Measurements from ENCODE around the gene PHACTR1.

PHACTR1 gene

GRCh38 chr6:12802440-12802839 is 85.9 kb downstream of the PHACTR1 start:
- DNase-seq (ENCODE audit: low read depth in 1 of 2, low spot score in 1 of 2): no peak

GRCh38 chr6:12803486-12803885 is 86.9 kb downstream of the PHACTR1 start:
- DNase-seq (ENCODE audit: low read depth in 1 of 2, low spot score in 1 of 2): no peak

- no peak for DNase-seq (ENCODE audit: low read depth in 1 of 2, low spot score in 1 of 2)
These were observed 88.5 kb downstream of the PHACTR1 start for GRCh38 chr6:12804952-12805645.

DNA sequence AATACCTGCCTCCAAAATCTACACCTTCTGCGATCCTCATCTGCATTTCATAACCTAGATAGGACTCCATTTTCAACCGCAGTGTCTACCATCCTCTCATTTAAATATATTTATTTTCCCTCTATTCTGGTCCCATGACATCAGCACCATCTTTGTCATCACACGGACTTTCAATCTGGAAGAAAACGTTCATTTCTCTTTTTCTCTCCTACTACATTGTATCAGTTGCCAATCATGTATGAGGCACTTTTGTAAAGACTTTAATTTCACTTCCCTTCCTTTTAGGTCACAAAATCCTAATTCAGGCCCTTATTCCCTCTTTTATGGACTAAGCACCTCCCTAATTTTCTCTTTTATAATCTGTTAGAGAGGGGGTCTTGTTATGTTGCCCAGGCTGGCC is 89.6 kb downstream of the PHACTR1 start:
- DNase-seq (ENCODE audit: low read depth in 1 of 2, low spot score in 1 of 2): no peak

DNA sequence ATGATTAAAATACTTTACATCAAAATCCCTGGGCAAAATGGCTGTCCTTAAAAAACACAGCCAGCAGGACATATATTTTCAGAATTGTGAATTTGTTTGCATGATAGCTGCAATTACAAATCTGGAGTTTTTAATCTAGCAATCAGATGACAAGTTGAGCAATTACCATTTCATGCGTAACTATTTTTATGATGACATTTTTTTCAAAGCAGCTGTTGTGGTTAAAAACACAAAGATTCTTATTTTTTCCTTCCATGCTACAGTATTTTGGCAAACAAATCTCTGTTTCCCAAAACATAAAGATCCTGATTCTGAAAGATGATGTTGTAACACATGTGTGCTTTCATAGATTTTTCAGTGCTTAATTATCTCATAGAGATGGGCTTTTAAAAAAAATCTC is 90.2 kb downstream of the PHACTR1 start:
- no peak for DNase-seq (ENCODE audit: low read depth in 1 of 2, low spot score in 1 of 2)

GRCh38 chr6:12811519-12811918 is 95.0 kb downstream of the PHACTR1 start:
- no peak for DNase-seq (ENCODE audit: low read depth in 1 of 2, low spot score in 1 of 2)

GRCh38 chr6:12813321-12813720 is 96.8 kb downstream of the PHACTR1 start:
- no peak for DNase-seq (ENCODE audit: low read depth in 1 of 2, low spot score in 1 of 2)

GRCh38 chr6:12814015-12814414 is 97.4 kb downstream of the PHACTR1 start:
- no peak for DNase-seq (ENCODE audit: low read depth in 1 of 2, low spot score in 1 of 2)

- DNase-seq (ENCODE audit: low read depth in 1 of 2, low spot score in 1 of 2): no peak
These were observed 98.5 kb downstream of the PHACTR1 start for GRCh38 chr6:12815089-12815488.

DNA sequence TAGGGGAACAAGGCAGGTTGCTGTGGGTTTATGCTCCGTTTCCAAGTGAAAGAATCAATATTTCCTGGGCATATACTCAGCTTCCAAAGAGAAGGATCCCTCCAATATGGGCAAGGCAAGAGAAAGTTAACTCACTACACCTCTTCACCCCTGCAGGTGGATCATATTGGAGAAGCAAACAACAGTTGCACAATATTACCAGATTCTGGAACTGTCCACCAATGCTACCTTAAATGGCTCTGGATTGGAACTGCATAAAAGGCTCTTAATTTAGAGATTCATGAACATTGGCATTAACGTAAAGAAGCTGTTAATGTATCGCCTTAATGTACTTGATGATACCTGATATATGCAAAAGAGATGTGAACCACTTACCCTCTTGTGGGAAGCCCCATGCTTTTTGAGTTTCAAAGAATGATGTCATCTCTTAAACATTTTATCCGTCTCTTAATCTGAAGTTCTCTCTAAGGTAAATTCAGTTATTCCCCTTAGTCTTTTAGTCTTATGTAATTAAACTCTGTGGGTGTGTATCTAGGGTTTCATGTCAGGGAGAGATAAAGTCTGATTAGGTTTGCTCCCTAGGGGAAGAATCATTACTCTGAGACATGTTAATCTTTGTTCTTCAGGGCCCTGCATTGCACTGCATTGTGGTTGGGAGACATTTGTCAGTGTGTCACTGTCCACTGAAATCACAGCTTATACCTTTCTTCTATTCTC is 99.5 kb downstream of the PHACTR1 start:
- DNase-seq (ENCODE audit: low read depth in 1 of 2, low spot score in 1 of 2): no peak

DNA sequence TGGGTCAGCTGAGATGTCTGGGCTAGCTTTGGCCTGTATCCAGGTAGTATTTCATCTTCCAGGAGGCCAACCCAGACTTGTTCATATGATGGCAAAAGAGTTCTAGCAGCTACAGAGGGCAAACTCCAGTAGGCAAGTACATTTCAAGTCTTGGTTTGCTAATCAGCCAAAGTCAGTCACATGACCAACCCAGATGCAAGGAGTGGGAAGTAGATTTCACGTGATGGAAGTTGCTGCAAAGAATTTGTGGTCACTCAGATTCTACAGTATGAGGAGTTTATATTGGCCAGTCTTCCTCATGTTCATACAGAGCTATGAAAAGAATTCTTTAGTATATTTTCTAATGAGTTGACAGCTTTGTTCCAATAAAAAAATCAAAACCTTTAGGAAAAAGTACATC is 101.8 kb downstream of the PHACTR1 start:
- DNase-seq (ENCODE audit: low read depth in 1 of 2, low spot score in 1 of 2): no peak

DNA sequence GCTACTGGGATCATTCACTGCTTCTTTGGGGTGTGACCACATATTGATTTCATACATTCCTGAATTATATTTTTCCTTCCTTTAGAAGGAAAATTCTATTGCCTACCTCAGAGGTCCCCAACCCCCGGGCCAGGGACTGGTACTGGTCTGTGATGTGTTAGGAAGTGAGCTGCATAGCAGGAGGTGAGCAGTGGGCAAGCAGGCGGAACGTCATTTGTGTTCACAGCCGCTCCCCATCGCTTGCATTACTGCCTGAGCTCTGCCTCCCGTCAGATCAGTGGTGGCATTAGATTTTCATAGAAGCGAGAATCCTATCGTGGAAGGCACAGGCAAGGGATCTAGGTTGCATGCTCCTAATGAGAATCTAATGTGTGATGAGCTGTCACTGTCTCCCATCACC is 107.3 kb downstream of the PHACTR1 start:
- no peak for DNase-seq (ENCODE audit: low read depth in 1 of 2, low spot score in 1 of 2)

DNA sequence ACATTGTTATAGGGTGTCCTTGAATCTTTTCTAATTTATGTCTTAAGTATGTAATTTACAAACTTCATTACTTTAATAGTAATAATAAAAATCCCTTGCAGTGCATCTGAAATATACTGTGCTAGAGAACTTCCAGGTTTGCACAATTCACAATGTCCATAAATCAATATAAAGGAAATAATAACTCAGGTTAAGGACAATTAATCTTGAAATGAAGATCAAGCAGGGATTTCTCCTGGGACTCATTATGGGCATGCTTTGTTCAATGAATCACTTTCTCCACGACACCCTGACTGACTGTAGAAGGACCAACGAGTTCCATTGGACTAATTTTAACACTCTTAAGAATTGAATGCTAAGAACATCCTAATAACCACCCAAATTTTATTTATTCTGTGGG is 110.0 kb downstream of the PHACTR1 start:
- no peak for DNase-seq (ENCODE audit: low read depth in 1 of 2, low spot score in 1 of 2)

DNA sequence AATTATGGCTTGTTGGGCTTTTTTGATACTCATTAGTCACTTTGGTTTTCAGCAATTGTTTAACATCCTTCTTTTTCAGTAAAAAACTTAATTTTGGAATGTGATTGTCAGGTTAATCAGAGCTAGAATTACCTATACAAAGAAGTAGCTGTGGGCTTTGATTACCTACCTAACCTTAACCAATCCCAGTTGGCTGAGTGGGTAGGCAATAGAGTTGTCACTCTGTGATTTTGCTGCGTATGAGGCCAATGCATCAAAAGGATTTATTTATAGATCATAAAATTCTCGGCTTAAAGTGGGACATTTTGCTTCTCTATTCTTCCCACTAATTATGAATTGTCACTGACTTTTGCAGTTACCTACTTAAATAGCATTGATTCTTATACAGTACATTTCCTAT is 111.4 kb downstream of the PHACTR1 start:
- DNase-seq (ENCODE audit: low read depth in 1 of 2, low spot score in 1 of 2): no peak

- no peak for DNase-seq (ENCODE audit: low read depth in 1 of 2, low spot score in 1 of 2)
These were observed 115.7 kb downstream of the PHACTR1 start for GRCh38 chr6:12832226-12832735.

DNA sequence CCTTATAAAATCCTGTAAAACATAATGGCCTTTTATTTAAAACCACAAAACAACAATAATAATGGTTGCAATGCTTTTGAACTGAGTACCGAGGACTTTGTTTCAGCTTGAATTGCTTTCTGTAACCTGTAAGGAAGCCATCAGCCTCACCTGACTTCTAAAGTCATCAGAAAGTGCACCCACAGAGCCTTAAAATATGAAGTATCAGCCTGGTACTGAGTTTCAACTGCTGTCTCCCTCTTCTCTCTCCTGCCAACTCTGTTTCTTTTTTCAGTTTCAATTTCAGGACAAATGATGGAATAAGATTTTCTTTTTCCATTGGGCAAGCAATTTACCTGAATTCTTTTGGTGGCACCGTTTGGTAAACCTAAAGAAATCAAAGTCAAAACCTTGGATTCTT is 119.4 kb downstream of the PHACTR1 start:
- no peak for DNase-seq (ENCODE audit: low read depth in 1 of 2, low spot score in 1 of 2)

DNA sequence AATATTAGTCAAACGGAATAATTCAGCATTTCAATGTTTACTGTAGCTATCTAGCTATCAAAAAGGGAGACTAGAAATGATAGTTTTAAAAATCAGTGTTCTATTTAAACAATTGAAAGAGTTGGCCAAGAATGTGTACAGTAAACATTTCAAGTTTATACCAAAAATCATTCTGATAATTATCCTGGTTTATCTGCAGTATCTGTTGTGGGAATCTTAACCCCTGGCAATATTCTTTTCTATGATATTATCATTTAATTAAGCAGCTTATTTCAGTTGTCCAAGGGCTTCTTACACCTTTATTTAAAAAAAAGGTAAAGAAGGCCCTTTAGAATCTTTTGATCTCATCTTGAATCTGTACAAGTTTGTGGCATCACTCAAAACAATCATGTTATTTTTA is 125.1 kb downstream of the PHACTR1 start:
- DNase-seq (ENCODE audit: low read depth in 1 of 2, low spot score in 1 of 2): no peak

DNA sequence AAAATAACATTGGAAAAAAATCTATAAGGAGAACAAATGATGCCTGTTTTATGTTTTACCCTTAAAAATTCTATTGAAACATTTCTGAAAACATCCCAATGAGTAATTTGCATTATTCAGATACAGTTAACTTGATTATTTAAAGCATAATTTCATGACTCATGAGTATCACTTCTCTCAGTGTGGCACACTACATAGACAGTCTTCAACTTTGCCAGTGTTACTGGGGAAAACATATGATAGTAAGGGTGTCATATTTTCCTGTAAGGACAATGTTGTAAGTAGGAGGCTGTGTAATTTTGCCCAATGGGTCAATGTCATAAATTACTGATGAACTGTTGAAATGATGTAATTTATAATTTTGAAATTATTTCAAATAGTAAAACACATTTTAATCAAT is 125.5 kb downstream of the PHACTR1 start:
- DNase-seq (ENCODE audit: low read depth in 1 of 2, low spot score in 1 of 2): no peak

GRCh38 chr6:12842658-12843057 is 126.1 kb downstream of the PHACTR1 start:
- no peak for DNase-seq (ENCODE audit: low read depth in 1 of 2, low spot score in 1 of 2)

- DNase-seq (ENCODE audit: low read depth in 1 of 2, low spot score in 1 of 2): no peak
These were observed 128.0 kb downstream of the PHACTR1 start for GRCh38 chr6:12844284-12845223.

- DNase-seq (ENCODE audit: low read depth in 1 of 2, low spot score in 1 of 2): no peak
These were observed 128.8 kb downstream of the PHACTR1 start for GRCh38 chr6:12845224-12846004.
